NCI-H187 treated with DMSO at 0.1 percent for 48 hours (cell line): Measurements from ENCODE around the gene KLHL41.
"Not testable (repeated sequence)": the region's sequence is repeated elsewhere in the genome, so short reads cannot be mapped to it uniquely, and the experiment has no call there.

Source experiments
- DNase-seq: peaks from one replicate; lab custom pipeline; 2025; lab: John Stamatoyannopoulos, UW

KLHL41 gene

GRCh38 chr2:169510496-169510895 is 994 bp downstream of the KLHL41 start:
- DNase-seq = no peak

GRCh38 chr2:169511818-169512217 is 2.3 kb downstream of the KLHL41 start:
- no peak for DNase-seq

DNA sequence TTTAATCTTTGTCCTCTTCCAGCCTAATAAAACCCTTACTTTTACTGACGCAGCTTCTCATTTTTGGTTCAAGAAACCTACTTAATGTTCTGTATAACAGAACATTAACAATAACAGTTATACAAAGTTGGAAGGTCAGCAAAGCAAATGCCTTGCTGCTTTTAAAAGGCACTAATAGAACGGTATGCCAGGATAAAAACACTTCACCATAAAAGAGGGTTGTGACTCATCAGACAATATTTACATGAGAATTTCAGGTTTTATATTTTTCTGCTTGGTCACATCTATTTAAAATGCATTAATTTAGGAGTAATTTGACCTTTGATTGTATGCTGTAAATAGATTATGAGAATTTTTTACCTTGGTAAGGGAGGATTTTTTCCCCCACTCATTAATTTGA is 3.0 kb downstream of the KLHL41 start:
- DNase-seq = no peak

- DNase-seq = no peak
Measured at GRCh38 chr2:169513094-169513493, 3.6 kb downstream of the KLHL41 start.

- DNase-seq = no peak
Measured at GRCh38 chr2:169513926-169514325, 4.4 kb downstream of the KLHL41 start.

DNA sequence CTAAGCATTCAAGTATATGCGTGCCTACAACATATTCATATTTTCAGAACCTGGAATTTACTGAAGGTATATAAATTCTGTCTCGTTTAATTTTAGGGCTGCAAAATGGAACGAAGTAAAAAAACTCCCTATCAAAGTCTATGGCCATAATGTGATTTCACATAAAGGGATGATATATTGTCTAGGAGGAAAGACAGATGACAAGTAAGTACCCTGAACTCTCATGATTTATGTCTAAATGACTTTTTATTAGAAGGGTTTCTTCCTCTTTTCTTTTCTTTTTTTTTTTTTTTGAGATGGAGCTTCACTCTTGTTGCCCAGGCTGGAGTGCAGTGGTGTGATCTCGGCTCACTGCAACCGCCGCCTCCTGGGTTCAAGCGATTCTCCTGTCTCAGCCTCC is 5.3 kb downstream of the KLHL41 start:
- not testable (repeated sequence) for DNase-seq

DNA sequence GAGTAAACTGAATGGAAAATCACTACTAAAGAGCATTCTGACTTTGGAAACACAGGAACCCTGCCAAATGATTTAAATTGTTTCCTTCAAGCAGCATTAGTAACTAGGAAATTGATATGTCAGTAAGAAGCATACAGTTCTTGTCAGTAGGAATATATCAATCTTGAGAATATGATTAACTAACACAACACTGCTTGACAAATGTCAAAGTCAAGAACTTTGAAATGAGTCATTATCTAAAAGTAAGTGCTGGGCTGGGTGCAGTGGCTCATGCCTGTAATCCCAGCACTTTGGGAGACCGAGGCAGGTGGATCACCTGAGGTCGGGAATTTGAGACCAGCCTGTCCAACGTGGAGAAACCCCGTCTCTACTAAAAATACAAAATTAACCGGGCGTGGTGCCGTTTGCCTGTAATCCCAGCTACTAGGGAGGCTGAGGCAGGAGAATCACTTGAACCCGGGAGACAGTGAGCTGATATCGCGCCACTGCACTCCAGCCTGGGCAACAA is 7.0 kb downstream of the KLHL41 start:
- DNase-seq = not testable (repeated sequence)

- no peak for DNase-seq
Measured at GRCh38 chr2:169520896-169521295, 11.4 kb downstream of the KLHL41 start.

DNA sequence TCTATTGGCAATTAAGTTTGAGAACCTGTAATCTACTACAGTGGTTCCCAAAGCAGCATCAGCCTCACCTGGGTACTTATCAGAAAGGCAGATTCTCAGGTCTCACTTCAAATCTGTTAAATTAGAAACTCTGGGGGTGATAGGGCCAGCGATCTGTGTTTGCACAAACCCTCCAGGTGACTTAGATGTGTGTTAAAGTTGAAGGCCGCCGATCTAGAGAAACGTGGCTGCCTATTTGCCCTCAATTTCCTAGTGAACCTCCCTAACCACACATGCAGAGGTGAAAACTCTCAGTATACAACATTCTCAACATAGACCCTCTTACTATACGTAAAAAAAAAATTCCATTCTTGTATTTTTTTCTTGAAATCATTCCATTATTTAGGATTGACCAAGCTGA is 14.2 kb downstream of the KLHL41 start:
- DNase-seq = no peak

- DNase-seq = peak; percentile 9
Measured at GRCh38 chr2:169525434-169525833, 15.9 kb downstream of the KLHL41 start.

- no peak for DNase-seq
Measured at GRCh38 chr2:169526451-169526850, 16.9 kb downstream of the KLHL41 start.

- no peak for DNase-seq
Measured at GRCh38 chr2:169528271-169528701, 18.8 kb downstream of the KLHL41 start.

GRCh38 chr2:169539460-169539859 is 30.0 kb downstream of the KLHL41 start:
- not testable (repeated sequence) for DNase-seq

- DNase-seq = no peak
Measured at GRCh38 chr2:169540146-169540545, 30.6 kb downstream of the KLHL41 start.

DNA sequence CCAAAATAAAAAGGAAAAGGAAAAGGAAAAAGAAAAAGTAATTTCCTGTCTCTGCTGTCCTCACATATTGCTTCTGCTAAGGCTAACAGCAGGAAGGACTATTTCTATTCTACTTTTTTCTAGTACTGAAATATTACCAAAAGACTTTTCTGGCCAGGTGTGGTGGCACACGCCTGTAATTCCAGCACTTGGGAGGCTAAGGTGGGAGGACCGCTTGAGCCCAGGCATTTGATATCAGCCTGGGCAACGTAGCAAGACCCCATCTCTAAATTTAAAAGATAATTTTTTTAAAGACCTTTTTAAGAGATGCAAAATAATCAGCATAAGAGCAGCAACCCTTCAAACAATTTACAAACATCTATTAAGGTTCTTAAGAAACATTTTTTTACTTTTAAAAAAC is 32.9 kb downstream of the KLHL41 start:
- no peak for DNase-seq

DNA sequence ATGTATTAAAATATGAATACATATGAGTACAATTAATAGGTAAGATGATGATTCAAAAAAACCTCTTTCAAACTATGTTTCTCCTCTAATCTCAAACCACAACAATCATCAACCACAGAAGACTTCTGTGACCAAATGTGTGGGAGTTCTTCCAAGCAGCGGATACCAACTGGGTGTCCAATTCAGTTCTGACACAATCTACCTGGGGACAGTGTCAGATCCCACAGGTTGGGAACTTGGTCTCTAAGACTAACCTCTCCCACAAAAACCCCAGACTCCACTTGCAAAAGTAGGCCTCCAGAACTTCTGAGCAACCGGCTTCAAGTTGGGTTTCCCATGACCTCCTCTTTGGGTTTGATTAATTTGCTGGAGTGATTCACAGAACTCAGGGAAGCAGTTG is 37.3 kb downstream of the KLHL41 start:
- no peak for DNase-seq

- DNase-seq = no peak
Measured at GRCh38 chr2:169561364-169561763, 51.9 kb downstream of the KLHL41 start.

DNA sequence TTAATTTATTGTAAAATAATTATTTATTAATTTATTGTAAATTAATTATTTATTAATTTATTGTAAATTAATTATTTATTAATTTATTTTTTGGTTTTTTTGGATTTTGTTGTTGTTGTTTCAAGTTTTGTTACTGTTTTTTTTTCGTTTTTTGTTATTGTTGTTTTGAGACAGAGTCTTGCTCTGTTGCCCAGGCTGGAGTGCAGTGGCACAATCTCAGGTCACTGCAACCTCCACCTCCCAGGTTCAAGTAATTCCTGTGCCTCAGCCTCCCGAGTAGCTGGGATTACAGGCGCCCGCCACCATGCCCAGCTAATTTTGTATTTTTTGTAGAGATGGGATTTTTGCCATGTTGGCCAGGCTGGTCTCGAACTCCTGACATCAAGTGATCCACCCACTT is 52.6 kb downstream of the KLHL41 start:
- DNase-seq = not testable (repeated sequence)

DNA sequence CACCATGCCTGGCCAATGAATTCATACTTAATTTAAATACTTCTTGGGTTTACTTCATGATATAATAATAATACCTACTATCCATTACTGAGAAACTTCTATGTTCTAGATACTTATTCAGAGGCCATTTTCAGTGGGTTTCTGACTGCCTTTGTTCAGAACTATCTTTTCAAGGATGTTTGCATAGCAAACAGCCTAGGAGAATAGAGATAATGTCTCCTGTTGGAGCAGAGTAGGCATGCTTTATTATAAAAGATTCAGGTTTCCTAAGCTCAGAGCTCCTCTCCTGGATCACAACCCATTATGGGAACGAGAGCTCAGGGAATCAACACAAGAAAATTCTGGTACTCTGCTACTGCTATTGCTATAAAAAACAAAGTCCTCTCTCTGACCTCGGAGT is 53.0 kb downstream of the KLHL41 start:
- no peak for DNase-seq

GRCh38 chr2:169565686-169566085 is 56.2 kb downstream of the KLHL41 start:
- DNase-seq = no peak

DNA sequence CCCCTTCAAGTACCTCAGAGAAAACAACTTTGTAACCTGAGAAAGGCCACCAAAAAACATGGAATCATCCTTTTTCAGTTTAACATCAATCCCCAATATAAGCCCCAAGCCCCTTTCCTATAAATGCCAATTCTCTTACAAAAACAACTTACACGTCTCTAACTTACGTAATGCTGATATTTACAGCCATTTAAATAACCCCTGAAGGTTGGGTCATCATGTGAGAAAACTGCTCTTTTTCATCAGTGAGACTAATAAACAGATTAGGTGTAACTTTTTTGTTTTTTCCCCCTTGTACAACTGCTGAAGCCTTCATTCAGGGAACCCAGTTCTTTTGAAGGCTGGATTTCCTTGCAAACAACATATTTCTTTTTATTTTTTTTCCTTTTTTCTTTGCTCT is 60.4 kb downstream of the KLHL41 start:
- DNase-seq = no peak

GRCh38 chr2:169570752-169571151 is 61.2 kb downstream of the KLHL41 start:
- DNase-seq = not testable (repeated sequence)

DNA sequence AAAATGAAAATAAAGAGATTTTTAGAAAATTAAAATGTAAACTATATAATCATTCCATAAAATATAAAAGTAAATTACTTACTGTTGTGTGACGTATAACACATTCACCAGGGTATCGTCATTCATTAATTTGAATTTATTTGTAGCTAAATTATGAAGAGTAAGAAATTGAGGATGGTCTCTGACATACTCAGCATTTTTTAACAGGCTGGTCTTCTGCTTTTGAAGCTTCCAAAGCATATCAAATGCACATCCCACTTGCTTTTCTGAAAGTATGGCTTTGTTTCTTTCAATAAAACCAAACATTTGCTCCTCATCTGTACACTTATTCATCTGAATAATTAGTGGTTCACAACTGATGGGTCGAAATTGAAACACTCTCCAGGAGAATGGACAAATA is 62.1 kb downstream of the KLHL41 start:
- no peak for DNase-seq

DNA sequence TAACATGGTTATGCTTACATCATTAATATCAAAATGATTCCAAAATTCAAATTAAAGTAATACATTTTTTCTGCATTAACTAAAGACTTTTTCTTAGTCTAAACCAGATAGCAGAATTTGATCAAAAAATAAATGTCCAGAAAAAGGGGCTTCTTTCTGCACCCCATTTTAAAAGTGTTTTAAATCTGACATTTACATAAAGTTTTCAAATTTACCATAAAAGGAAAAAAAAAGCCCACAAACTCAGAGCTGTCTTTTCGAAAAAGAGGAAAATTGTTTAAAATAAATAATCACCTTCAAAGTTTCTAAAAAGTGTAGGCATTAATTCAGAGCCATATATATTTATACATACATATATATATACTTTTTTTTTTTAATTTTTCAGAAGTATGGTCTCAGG is 62.7 kb downstream of the KLHL41 start:
- DNase-seq = no peak

DNA sequence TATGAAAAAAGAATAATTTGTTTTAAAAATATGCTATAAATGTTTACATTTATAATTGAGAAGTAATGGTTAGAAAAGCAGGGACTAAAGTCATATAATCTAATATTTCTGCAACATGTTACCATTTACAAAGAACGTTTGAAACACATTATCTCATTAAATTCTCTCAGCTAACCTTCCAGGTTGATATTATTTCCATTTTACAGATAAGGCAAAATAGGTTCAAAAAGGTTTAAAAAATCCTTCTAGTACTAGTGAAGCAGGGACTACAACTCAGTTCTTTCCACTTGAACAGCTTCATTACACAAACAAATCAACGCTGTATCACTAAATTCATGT is 63.3 kb downstream of the KLHL41 start:
- no peak for DNase-seq
